K562 (cell line): ENCODE data around the gene RAB21. TPM values are rescaled to one million over a fixed set of nuclear protein-coding genes. Genes with fewer than 3 reads are reported as not detected.

Source experiments
- ATAC-seq: fragments of 200-7000 bp; cut with Tn5 transposase; 3 replicates; pipeline ENCODE4 v1.9.1; 2020; ENCODE audit warnings: moderate library complexity
- BruUV-seq: library from RNA; stranded (reverse); fragments of 400-500 nt; replicated peaks from 2 replicates; lab custom pipeline; 2021; lab: Mats Ljungman, UMichigan
- CTCF ChIA-PET: fragments of 300-600 bp; formaldehyde crosslinking; extraction: SDS; loops from one replicate; lab custom pipeline; 2021; ENCODE audit warnings: low intra/inter-chr PET ratio; lab: Yijun Ruan, JAX
- POLR2A ChIA-PET: fragments of 300-600, 350-650 bp; sonication (Branson Sonifier 250); formaldehyde crosslinking; extraction: SDS; loops from one replicate; lab custom pipeline; 2021; ENCODE audit warnings: antibody characterized with exemption, inconsistent platforms; lab: Yijun Ruan, JAX
- DNase-seq, 4 experiments: peaks; one replicate each; pipeline versions ENCODE4 v3.0.0 to v3.0.0-alpha.2; 2011 to 2018; ENCODE audit warnings: low spot score in 3 of 4, mixed read lengths in 3 of 4; ENCODE audit errors: extremely low read depth in 1 of 4
- FAIRE-seq: peaks from 2 replicates; lab custom pipeline; 2011; peaks lifted over from hg19 to GRCh38; lab: Jason Lieb, UNC
- H2AFZ ChIP-seq: 2 replicates; pipeline ENCODE4 v1.6.0; 2011; ENCODE audit warnings: low read depth, low read length, control low read depth, inconsistent platforms
- H3K27ac ChIP-seq: fragments of 200-600 bp; 3 replicates; pipeline ENCODE4 v1.8.0; 2011; ENCODE audit warnings: low read depth, mild to moderate bottlenecking, control low read depth, inconsistent platforms, low read length, moderate library complexity, mixed read lengths; ENCODE audit errors: extremely low read depth
- H3K27me3 ChIP-seq, 2 experiments: fragments of 300-600 bp in 1 of 2; 2 replicates in 1 of 2; 3 replicates in 1 of 2; pipeline versions ENCODE4 v1.6.0 to v1.8.0; 2011; ENCODE audit warnings: inconsistent platforms in 2 of 2, low read length in 2 of 2, mild to moderate bottlenecking in 1 of 2, mixed read lengths in 1 of 2, moderate library complexity in 1 of 2; ENCODE audit not compliant: control insufficient read depth in 2 of 2, insufficient read depth in 2 of 2
- H3K36me3 ChIP-seq: fragments of 300-600 bp; 3 replicates; pipeline ENCODE4 v1.8.0; 2011; ENCODE audit warnings: mild to moderate bottlenecking, low read length, inconsistent platforms; ENCODE audit not compliant: control insufficient read depth, insufficient read depth
- H3K4me1 ChIP-seq, 2 experiments: fragments of 200-600 bp in 1 of 2; replicated peaks in 1 of 2; 2 replicates in 1 of 2; 3 replicates in 1 of 2; pipeline versions ENCODE4 v1.5.1 to v1.8.0; 2011; ENCODE audit warnings: inconsistent platforms in 2 of 2, low read length in 2 of 2, mild to moderate bottlenecking in 1 of 2, mixed read lengths in 1 of 2, moderate library complexity in 1 of 2; ENCODE audit not compliant: control insufficient read depth in 2 of 2, insufficient read depth in 2 of 2
- H3K4me2 ChIP-seq: 2 replicates; pipeline ENCODE4 v1.6.1; 2011; ENCODE audit warnings: low read length, control low read depth, inconsistent platforms, mixed read lengths; ENCODE audit not compliant: insufficient read depth
- H3K4me3 ChIP-seq: fragments of 200-600 bp; sonication (generic), shearing (Covaris generic); 2 replicates; pipeline ENCODE4 v1.5.1; 2016; ENCODE audit warnings: control low read depth, inconsistent platforms
- H3K79me2 ChIP-seq: fragments of 200-600 bp; 3 replicates; pipeline ENCODE4 v1.8.0; 2011; ENCODE audit warnings: low read length, inconsistent platforms; ENCODE audit not compliant: control insufficient read depth, insufficient read depth
- H3K9ac ChIP-seq, 2 experiments: 2 replicates each; pipeline versions ENCODE4 v1.6.0 to v1.6.1; 2011; ENCODE audit warnings: low read depth in 2 of 2, low read length in 2 of 2, control low read depth in 1 of 2, inconsistent platforms in 1 of 2, mild to moderate bottlenecking in 1 of 2, mixed read lengths in 1 of 2; ENCODE audit not compliant: insufficient read depth in 1 of 2
- H3K9me1 ChIP-seq: one replicate; pipeline ENCODE4 v1.6.0; 2011; ENCODE audit warnings: inconsistent platforms, mild to moderate bottlenecking, low read length, moderate library complexity; ENCODE audit not compliant: control insufficient read depth, insufficient read depth
- H3K9me3 ChIP-seq: replicated peaks from 2 replicates; pipeline ENCODE4 v1.5.1; 2011; ENCODE audit warnings: low read depth, low read length, inconsistent platforms; ENCODE audit not compliant: control insufficient read depth, insufficient read depth
- H4K20me1 ChIP-seq: replicated peaks from 2 replicates; pipeline ENCODE4 v1.6.1; 2011; ENCODE audit warnings: low read length, inconsistent platforms, mixed read lengths; ENCODE audit not compliant: control insufficient read depth, insufficient read depth
- CLOCK ChIP-seq: fragments of 250-450 bp; sonication (Bioruptor Pico); IDR thresholded peaks from 2 replicates; pipeline ENCODE4 v1.4.0; 2020; ENCODE audit warnings: mild to moderate bottlenecking, moderate library complexity, borderline replicate concordance
- ELF1 ChIP-seq: fragments of 200-800 bp; sonication (Bioruptor generic); IDR thresholded peaks from 2 replicates; pipeline ENCODE4 v1.6.1; 2016; ENCODE audit warnings: missing genetic modification characterization, missing compliant biosample characterization
- GTF2B ChIP-seq: IDR thresholded peaks from 2 replicates; pipeline ENCODE4 v1.6.1; 2011; ENCODE audit not compliant: insufficient read length; ENCODE audit errors: extremely low read depth
- HMG20B ChIP-seq: fragments of 250-450 bp; sonication (Bioruptor Pico); IDR thresholded peaks from 2 replicates; pipeline ENCODE4 v1.5.0; 2021; ENCODE audit warnings: mild to moderate bottlenecking
- PTRF ChIP-seq: fragments of 450-650 bp; IDR thresholded peaks from 2 replicates; pipeline ENCODE4 v1.6.1; 2016; ENCODE audit warnings: mild to moderate bottlenecking, missing genetic modification characterization, missing compliant biosample characterization
- ZNF174 ChIP-seq: fragments of 250-450 bp; sonication (Bioruptor Pico); IDR thresholded peaks from 2 replicates; pipeline ENCODE4 v1.4.0; 2020; ENCODE audit warnings: mild to moderate bottlenecking
- ZNF197 ChIP-seq: fragments of 200-800 bp; sonication (Bioruptor generic); IDR thresholded peaks from 2 replicates; pipeline ENCODE4 v1.6.1; 2016; ENCODE audit warnings: low read depth, missing genetic modification characterization, missing compliant biosample characterization
- ZZZ3 ChIP-seq: fragments of 450-650 bp; IDR thresholded peaks from 2 replicates; pipeline ENCODE4 v1.6.1; 2016; ENCODE audit warnings: antibody characterized with exemption, mild to moderate bottlenecking, moderate library complexity
- WGBS: fragments of 100-300 bp; shearing (Covaris generic); methylation state at CpG from one replicate; pipeline ENCODE4 v1.1.6; 2016; ENCODE audit warnings: low coverage, mixed read lengths; ENCODE audit not compliant: insufficient coverage; ENCODE audit errors: missing lambda C conversion rate; 5-methylcytosine and 5-hydroxymethylcytosine counted together
- in situ Hi-C: fragments of 300-500 bp; cut with MboI; formaldehyde crosslinking; loops from 4 replicates; pipeline ENCODE4 v1.15.0; 2018; ENCODE audit warnings: inconsistent platforms, mixed read lengths
- intact Hi-C: fragments of 100-400 bp; cut with micrococcal nuclease; formaldehyde crosslinking; loops from 2 replicates; pipeline ENCODE4 v1.14.2; 2022
- polyA plus RNA-seq, 8 experiments: library from polyadenylated mRNA; depleted of rRNA in 4 of 8; stranded (reverse) in 5 of 8; unstranded in 3 of 8; fragments of >200 nt; fragmentation: Nextera tagmentation in 2 of 8; fragmentation: Illumina TruSeq in 1 of 8; extraction: Ambion mirVana in 2 of 8; extraction: Trizol in 1 of 8; gene quantifications; 2 replicates each; pipeline versions ENCODE4 v1.2.1 to v1.2.3, GENCODE V29; 2011 to 2014; ENCODE audit warnings: inconsistent platforms in 1 of 8, missing spikeins in 1 of 8
- total RNA-seq, 7 experiments: library from RNA; depleted of rRNA in 6 of 7; stranded (reverse); fragments of >200 nt in 6 of 7; fragmentation: Illumina TruSeq in 2 of 7; extraction: Trizol in 2 of 7; gene quantifications; 2 replicates each; pipeline versions ENCODE4 v1.2.1 to v1.2.3, GENCODE V29; 2011 to 2021; ENCODE audit warnings: low replicate concordance in 1 of 7

The RAB21 gene
- total and polyA plus RNA-seq, 9 of the 15 experiments (the other 6 are each of a cell fraction or from before 2014, with no cell fraction given): 5.3 to 45.6 (median 19.6) TPM

- Histone ChIP-seq H3K4me1 (no peaks in the 10 kb centered on the region), H3K4me3 (no peak overlapping the region), H3K27ac (no peak overlapping the region), H3K36me3 (no peaks in the 10 kb centered on the region), H3K79me2 (no peaks in the 10 kb centered on the region), H3K4me2 (no peak overlapping the region), H3K27me3 (no peaks in the 10 kb centered on the region), H2AFZ (no peak overlapping the region), H3K9me3 (no peaks in the 10 kb centered on the region), H4K20me1 (no peaks in the 10 kb centered on the region), H3K9me1 (no peaks in the 10 kb centered on the region), H3K9ac (no peak overlapping the region)
- POLR2A ChIA-PET: no interaction called here
- in situ Hi-C loops (no loop called here), intact Hi-C loops (no loop called here)
- FAIRE-seq: no peak
- CTCF ChIA-PET: no interaction called here
- ATAC-seq: no peak
- BruUV-seq: no TSS peak
- WGBS: no CpG with 5 or more reads among the region's 1 CpG
- no peak for DNase-seq
- TF ChIP-seq ZNF197 (no peak), PTRF (no peak), GTF2B (no peak), ZZZ3 (no peak), CLOCK (CRISPR knock-in tag) (no peak), ZNF174 (CRISPR knock-in tag) (no peak), ELF1 (tag) (no peak), HMG20B (no peak)
Measured at GRCh38 chr12:71797531-71797930, 42.9 kb downstream of the RAB21 start.
